PFSK-1 (cell line): ENCODE results near the gene OAT.

Source experiments
- FOXP2 ChIP-seq: optimal IDR thresholded peaks from 2 replicates; pipeline ENCODE3; 2011; ENCODE audit warnings: borderline replicate concordance, control low read depth, inconsistent platforms; ENCODE audit not compliant: insufficient read depth; ENCODE audit errors: extremely low read length, extremely low read depth
- POLR2AphosphoS5 ChIP-seq: IDR thresholded peaks from 2 replicates; pipeline ENCODE4 v1.6.1; 2012; ENCODE audit warnings: low read depth, mild to moderate bottlenecking, control low read depth, low read length, moderate library complexity
- SIN3A ChIP-seq: IDR thresholded peaks from 2 replicates; pipeline ENCODE4 v1.6.1; 2012; ENCODE audit warnings: mild to moderate bottlenecking, low read length, moderate library complexity, borderline replicate concordance; ENCODE audit not compliant: insufficient read depth
- TAF1 ChIP-seq: IDR thresholded peaks from 2 replicates; pipeline ENCODE4 v1.6.1; 2012; ENCODE audit warnings: low read length, control low read depth, borderline replicate concordance; ENCODE audit not compliant: insufficient read depth
- TF ChIP-seq, protein P1 (sequence below), 2 experiments: IDR thresholded peaks; 2 replicates each; pipeline versions ENCODE4 v1.6.1 to v1.8.0; 2011 to 2012; ENCODE audit warnings: low read depth in 2 of 2, low read length in 2 of 2, control low read depth in 1 of 2, inconsistent platforms in 1 of 2, mild to moderate bottlenecking in 1 of 2, moderate library complexity in 1 of 2; ENCODE audit not compliant: insufficient read depth in 1 of 2

OAT gene

GRCh38 chr10:124378881-124379471, 39.7 kb downstream of the OAT start:
- TF ChIP-seq POLR2AphosphoS5, result no peak
- no peak for TF ChIP-seq FOXP2
- no peak for TF ChIP-seq SIN3A

- no peak for TF ChIP-seq SIN3A
- no peak for TF ChIP-seq POLR2AphosphoS5
- TF ChIP-seq, protein P1, sequence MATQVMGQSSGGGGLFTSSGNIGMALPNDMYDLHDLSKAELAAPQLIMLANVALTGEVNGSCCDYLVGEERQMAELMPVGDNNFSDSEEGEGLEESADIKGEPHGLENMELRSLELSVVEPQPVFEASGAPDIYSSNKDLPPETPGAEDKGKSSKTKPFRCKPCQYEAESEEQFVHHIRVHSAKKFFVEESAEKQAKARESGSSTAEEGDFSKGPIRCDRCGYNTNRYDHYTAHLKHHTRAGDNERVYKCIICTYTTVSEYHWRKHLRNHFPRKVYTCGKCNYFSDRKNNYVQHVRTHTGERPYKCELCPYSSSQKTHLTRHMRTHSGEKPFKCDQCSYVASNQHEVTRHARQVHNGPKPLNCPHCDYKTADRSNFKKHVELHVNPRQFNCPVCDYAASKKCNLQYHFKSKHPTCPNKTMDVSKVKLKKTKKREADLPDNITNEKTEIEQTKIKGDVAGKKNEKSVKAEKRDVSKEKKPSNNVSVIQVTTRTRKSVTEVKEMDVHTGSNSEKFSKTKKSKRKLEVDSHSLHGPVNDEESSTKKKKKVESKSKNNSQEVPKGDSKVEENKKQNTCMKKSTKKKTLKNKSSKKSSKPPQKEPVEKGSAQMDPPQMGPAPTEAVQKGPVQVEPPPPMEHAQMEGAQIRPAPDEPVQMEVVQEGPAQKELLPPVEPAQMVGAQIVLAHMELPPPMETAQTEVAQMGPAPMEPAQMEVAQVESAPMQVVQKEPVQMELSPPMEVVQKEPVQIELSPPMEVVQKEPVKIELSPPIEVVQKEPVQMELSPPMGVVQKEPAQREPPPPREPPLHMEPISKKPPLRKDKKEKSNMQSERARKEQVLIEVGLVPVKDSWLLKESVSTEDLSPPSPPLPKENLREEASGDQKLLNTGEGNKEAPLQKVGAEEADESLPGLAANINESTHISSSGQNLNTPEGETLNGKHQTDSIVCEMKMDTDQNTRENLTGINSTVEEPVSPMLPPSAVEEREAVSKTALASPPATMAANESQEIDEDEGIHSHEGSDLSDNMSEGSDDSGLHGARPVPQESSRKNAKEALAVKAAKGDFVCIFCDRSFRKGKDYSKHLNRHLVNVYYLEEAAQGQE (IDR thresholded peaks at IDR 0.05; ENCODE audit: insufficient read depth in 1 of 2, low read depth in 2 of 2, low read length in 2 of 2), result no peak
- TF ChIP-seq FOXP2, result no peak
- no peak for TF ChIP-seq TAF1
Observed at GRCh38 chr10:124378271-124378670, 40.5 kb downstream of the OAT start.

DNA sequence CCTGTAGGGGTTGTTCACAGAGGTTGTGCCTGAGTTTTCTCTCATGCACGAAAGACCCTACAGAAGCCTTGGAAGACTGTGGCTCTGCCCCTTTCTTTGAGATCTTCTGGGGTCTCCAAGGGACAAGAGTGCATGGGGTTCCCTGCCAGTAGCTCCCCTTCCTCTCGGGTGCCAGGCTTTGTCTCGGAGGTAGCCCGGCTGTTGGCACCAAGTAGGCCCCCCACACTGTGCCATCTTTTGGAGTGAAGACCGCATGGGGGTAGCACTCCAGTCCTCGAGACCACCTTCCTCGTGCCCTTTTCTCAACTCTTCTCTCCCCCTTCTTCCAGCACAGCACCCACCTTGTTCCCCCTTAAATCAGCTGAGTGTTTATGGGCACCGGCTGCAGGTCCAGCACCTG, 41.6 kb downstream of the OAT start:
- TF ChIP-seq SIN3A, result no peak
- TF ChIP-seq, protein P1 (IDR thresholded peaks at IDR 0.05; ENCODE audit: insufficient read depth in 1 of 2, low read depth in 2 of 2, low read length in 2 of 2), result no peak
- no peak for TF ChIP-seq POLR2AphosphoS5
- no peak for TF ChIP-seq FOXP2
- TF ChIP-seq TAF1, result no peak

GRCh38 chr10:124376411-124376810, 42.3 kb downstream of the OAT start:
- TF ChIP-seq TAF1, result no peak
- TF ChIP-seq, protein P1 (IDR thresholded peaks at IDR 0.05; ENCODE audit: insufficient read depth in 1 of 2, low read depth in 2 of 2, low read length in 2 of 2), result no peak

DNA sequence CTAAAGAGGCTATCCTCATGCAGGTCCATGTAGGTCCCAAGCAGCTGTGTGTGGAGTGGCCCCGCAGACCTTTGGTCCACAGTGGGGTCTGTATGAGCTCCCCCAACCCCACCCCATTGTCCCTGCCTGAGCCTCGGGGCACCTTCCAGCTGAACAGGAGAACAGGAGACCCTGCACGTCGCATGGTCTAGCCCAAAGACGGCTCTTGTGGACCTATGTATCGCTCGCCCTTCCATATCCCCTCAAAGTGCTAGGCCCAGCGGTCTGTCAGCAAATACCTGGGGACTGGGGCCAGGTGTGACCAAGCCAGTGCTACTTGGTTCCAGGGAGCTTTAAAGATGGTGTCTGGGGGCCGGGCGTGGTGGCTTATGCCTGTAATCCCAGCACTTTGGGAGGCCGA, 43.0 kb downstream of the OAT start:
- TF ChIP-seq SIN3A, result no peak
- TF ChIP-seq, protein P1 (IDR thresholded peaks at IDR 0.05; ENCODE audit: insufficient read depth in 1 of 2, low read depth in 2 of 2, low read length in 2 of 2), result no peak
- TF ChIP-seq POLR2AphosphoS5, result no peak
- no peak for TF ChIP-seq FOXP2
- no peak for TF ChIP-seq TAF1
